GM21423 (cell line): ENCODE results near the gene SUPT20H.
A peak's percentile ranks its signal among the peaks of the same experiment; 100 is the strongest.

Experiments used
- ATAC-seq: cut with Tn5 transposase; IDR thresholded peaks from one replicate; pipeline ENCODE4 v1.9.1; 2021; ENCODE audit warnings: mild to moderate bottlenecking, moderate library complexity; ENCODE audit not compliant: unreplicated experiment

The SUPT20H gene

GRCh38 chr13:37058910-37059847 is at the start of gene SUPT20H:
Gene SUPT20H (minus strand): TSS chr13:37059688. CDS start chr13:37051490, 8,198 bp downstream.
- ATAC-seq, result peak; percentile 98

DNA sequence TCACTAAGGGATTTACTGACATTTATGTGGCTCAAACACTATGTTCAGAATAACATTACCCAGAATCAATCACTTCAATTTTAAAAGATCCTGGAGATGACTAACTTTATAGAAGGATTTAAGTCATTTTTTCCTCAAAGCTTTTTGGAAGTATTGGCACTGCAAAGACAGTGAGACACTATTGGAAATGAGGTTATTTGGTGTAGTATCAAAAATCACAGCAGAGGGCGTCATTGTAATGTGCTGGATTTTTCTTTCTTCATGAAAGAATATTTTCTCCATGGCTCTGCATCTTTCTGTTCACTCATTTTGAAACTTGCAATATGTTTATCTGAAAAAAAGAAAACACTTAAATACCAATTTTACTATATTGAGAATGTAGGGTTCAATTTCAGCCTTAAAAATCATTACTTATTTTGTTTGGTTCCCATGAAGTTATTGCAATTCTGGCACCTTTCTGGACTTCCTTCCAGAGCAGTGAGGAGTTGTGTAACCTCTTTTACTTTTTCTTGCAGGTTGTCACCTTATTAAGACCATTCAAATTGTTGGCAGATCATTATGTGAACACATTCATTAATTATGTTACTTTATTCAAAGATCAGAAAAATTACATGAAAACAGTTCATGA is 49.7 kb upstream of the SUPT20H start:
- ATAC-seq, result no peak

- no peak for ATAC-seq
Measured at GRCh38 chr13:37107868-37108267, 48.4 kb upstream of the SUPT20H start.

DNA sequence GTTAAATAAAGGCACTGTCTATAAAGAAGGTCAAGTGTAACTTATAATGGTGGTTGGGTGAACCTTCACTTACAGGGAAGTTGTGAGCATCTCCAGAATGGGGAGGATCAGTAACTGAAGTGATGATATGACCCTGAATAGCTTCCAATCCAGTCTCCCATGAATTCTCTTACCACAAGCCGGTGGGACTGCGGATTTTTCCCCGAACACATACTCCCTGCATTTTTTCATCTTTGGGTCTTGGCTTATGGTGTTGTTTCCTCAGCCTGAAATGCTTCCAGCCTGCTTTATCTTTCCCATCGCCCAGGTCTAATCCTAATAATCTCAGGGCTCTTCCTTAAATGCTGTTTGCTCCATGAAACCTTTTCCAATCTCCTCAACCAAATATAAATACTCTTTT is 48.0 kb upstream of the SUPT20H start:
- ATAC-seq, result no peak

DNA sequence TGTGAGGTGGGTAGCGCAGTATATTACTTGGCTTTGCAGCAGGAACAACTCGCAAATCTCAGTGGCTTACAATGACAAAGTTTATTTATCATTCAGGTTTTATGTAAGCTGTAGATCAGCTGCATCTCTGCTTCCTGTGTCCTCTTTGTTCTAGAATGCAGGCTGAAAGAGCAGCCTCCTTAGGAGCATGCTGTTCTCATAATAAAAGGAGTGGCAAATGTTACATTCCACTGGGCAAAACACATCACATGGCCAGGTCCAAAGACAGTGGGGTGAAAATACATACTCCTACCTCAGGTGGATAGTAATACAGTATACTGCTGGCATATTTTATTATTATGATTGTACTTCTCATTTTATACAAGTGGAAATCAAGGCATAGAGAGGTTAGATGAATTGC is 47.2 kb upstream of the SUPT20H start:
- ATAC-seq, result no peak

- ATAC-seq, result no peak
Measured at GRCh38 chr13:37105251-37105714, 45.8 kb upstream of the SUPT20H start, which contains the start of gene CSNK1A1L. Gene CSNK1A1L (minus strand): TSS chr13:37105664. CDS start chr13:37105256, 408 bp downstream.

GRCh38 chr13:37102896-37103295 is 43.4 kb upstream of the SUPT20H start:
- no peak for ATAC-seq

GRCh38 chr13:37101201-37101600 is 41.7 kb upstream of the SUPT20H start:
- ATAC-seq, result no peak

DNA sequence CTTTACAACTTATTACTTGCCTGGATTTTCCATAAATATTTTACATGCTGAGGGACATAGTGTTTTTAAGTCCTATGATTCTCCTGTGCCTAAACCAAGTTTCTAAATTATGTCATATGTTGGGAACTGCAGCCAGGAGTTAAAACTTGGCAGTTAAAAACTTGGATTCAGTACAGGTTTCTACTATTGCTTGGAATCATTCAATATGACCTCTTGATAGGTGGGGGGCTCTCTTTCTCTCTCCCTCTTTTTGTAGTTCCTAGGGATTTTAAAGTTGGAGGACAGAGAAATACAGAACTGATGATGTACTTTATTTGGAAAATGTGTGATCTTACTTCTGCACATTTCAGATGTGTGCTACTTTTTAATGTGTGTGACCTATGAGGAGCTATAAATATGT is 41.2 kb upstream of the SUPT20H start:
- ATAC-seq, result no peak

- ATAC-seq, result no peak
Measured at GRCh38 chr13:37097076-37097475, 37.6 kb upstream of the SUPT20H start.

DNA sequence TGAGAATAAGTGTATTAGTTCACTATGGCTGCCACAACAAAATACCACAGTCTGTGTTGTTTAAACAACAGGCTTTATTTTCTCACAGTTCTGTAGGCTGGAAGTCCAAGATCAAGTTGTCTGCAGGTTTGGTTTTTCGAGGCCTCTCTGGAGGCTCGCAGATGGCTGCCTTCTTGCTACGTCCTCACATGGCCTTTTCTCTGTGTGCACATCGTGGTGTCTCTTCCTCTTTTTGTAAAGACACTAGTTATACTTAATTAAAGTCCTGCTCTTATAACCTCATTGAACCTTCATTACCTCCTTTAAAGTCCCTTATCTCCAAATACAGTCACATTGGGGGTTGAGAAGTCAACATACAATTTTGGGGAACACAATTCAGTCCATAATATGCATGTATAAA is 35.4 kb upstream of the SUPT20H start:
- ATAC-seq, result no peak

GRCh38 chr13:37094099-37094498 is 34.6 kb upstream of the SUPT20H start:
- ATAC-seq, result no peak

- no peak for ATAC-seq
Measured at GRCh38 chr13:37091835-37092234, 32.3 kb upstream of the SUPT20H start.

DNA sequence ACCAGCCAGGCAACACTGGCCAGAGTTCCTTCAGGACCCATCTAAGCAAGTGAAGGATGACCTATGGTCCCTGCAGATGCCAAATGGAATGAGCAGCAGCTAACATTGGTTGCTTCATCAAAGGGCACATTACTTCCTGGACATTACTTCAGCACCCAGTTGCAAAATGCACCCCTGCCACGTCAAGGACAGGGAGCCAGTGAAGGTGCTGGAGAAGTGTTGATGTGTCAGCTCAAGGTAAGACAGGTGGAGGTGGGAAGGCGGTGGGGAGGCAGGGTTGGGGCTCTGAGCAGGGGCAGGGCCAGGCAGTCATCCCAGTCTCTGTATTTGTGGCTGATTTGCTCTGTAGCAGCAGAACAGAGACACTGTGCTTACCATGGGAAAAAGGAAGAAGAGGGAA is 31.4 kb upstream of the SUPT20H start:
- no peak for ATAC-seq

DNA sequence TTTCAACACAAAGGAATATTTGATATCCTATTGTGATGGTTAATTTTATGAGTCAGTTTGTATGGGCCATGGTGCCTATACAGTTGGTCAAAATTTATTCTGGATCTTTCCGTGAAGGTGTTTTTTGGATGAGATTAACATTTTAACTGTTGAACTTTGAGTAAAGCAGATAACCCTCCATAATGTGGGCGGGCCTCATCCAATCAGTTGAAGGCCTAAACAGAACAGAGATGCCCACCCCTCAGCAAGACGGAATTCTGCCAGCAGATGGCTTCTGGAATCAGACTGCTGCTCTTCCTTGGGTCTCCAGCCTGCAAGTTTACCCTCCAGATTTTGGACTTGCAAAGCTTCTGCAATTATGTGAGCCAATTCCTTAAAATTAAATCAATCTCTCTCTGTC is 30.0 kb upstream of the SUPT20H start:
- ATAC-seq, result no peak

- no peak for ATAC-seq
Measured at GRCh38 chr13:37087486-37087885, 28.0 kb upstream of the SUPT20H start.

DNA sequence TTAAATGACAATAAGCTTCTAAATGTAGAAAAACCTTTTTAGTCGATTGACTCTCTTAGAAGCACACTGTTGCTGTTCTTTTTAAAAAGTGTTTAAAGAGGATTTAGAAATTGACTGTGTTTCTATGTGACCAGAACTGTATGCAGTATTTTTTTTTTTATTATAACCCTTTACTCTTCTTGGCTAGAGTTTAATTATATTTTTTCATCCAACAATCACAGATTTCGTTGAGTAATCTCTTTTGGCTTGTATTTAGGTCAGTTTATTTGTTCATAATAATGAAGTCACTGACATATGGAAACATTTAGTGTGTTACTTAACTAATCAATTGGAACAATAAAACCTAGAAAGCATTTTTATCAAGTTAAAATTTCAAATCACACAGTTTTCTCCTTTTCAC is 26.1 kb upstream of the SUPT20H start:
- ATAC-seq, result no peak

- ATAC-seq, result no peak
Measured at GRCh38 chr13:37076818-37077217, 17.3 kb upstream of the SUPT20H start.

DNA sequence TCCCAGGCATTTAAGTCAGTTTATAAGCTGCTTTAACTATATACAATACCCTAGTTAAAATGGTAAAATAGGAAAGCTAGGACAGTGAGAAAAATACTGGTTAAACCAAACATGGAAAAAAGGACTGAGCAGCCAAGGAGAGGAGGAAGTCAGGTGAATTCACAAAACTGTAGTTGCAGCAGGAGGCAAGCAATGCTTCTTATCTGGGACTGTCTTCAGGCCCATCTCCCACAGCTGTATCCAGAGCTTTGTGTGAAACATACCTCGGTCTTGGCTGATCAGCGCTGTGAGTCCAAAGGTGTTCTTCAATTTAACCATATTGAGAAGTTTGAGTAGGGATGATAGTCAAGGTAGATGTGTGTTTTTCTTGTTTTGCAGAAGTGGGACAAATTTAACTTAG is 15.7 kb upstream of the SUPT20H start:
- no peak for ATAC-seq

GRCh38 chr13:37074703-37075102 is 15.2 kb upstream of the SUPT20H start:
- ATAC-seq, result no peak

GRCh38 chr13:37072024-37072423 is 12.5 kb upstream of the SUPT20H start:
- no peak for ATAC-seq

DNA sequence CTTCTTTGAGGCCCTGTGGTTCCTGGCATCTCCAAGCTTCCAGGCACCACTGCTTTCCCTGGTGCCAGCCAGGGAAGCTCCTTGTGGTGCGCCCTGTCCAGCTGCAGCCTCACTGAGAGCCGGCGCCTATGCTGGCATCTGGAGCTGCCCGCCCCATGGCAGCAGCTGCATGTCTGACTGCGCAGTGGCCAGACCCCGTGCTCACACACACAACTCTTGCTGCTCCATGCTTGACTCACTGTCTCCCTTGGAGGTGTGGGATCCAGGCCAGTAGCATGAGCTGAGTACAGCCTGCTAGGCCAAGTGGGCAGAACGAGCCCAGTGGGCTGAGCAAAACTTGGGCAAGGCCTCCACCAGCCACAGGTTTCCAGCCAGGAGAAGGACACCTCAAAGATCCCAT is 11.5 kb upstream of the SUPT20H start:
- ATAC-seq, result no peak
